SK-N-SH treated with all-trans-retinoic acid at 6 μM for 48 hours (cell line): ENCODE measurements around the gene RAPGEF4.

ENCODE experiments used
- ARNTL ChIP-seq: fragments of 450-650 bp; formaldehyde crosslinking; IDR thresholded peaks from 2 replicates; pipeline ENCODE4 v1.5.0; 2020; ENCODE audit warnings: low read depth, mild to moderate bottlenecking, moderate library complexity, borderline replicate concordance
- RARB ChIP-seq: fragments of 250-450 bp; sonication (Bioruptor Pico); IDR thresholded peaks from 2 replicates; pipeline ENCODE4 v1.8.0; 2021; ENCODE audit warnings: mild to moderate bottlenecking, moderate library complexity
- TOX ChIP-seq: fragments of 250-450 bp; sonication (Bioruptor Pico); IDR thresholded peaks from 2 replicates; pipeline ENCODE4 v1.8.0; 2021; ENCODE audit warnings: mild to moderate bottlenecking, moderate library complexity, borderline replicate concordance
- ZFP3 ChIP-seq: fragments of 250-450 bp; sonication (Bioruptor Pico); IDR thresholded peaks from 2 replicates; pipeline ENCODE4 v1.5.0; 2020; ENCODE audit warnings: mild to moderate bottlenecking, moderate library complexity
- ZFP30 ChIP-seq: fragments of 450-650 bp; formaldehyde crosslinking; IDR thresholded peaks from 2 replicates; pipeline ENCODE4 v1.5.0; 2022; ENCODE audit warnings: mild to moderate bottlenecking, moderate library complexity
- TF ChIP-seq, protein P1 (sequence below): fragments of 250-450 bp; sonication (Bioruptor Pico); IDR thresholded peaks from 2 replicates; pipeline ENCODE4 v1.8.0; 2020; ENCODE audit warnings: mild to moderate bottlenecking, moderate library complexity, borderline replicate concordance

DNA sequence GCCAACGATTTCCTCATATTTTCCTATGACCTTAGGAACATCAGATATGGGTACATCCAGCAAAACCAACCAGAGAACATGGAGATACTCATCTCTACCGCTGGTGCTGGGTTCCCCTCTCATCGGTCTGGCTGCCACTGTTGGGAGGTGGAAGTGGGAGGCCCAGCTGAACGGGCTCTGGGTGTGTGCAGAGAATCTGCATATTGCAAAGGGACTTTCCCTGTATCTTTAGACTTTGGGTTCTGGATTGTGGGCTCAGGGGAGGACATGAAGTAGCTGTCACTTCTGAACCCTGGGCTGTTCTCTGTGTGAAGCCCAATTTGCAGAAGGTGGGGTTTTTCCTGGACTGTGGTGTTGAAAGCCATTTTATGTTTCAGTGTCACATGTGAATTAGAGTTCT is 30.0 kb downstream of the RAPGEF4 start:
- no peak for TF ChIP-seq ZFP30 (CRISPR knock-in tag)
- no peak for TF ChIP-seq ZFP3
- TF ChIP-seq, protein P1, sequence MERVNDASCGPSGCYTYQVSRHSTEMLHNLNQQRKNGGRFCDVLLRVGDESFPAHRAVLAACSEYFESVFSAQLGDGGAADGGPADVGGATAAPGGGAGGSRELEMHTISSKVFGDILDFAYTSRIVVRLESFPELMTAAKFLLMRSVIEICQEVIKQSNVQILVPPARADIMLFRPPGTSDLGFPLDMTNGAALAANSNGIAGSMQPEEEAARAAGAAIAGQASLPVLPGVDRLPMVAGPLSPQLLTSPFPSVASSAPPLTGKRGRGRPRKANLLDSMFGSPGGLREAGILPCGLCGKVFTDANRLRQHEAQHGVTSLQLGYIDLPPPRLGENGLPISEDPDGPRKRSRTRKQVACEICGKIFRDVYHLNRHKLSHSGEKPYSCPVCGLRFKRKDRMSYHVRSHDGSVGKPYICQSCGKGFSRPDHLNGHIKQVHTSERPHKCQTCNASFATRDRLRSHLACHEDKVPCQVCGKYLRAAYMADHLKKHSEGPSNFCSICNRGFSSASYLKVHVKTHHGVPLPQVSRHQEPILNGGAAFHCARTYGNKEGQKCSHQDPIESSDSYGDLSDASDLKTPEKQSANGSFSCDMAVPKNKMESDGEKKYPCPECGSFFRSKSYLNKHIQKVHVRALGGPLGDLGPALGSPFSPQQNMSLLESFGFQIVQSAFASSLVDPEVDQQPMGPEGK (CRISPR knock-in tag) = no peak
- TF ChIP-seq RARB (CRISPR knock-in tag) = no peak
- TF ChIP-seq TOX (CRISPR knock-in tag) = no peak
- no peak for TF ChIP-seq ARNTL (CRISPR knock-in tag)
